ENCODE data around the gene SCRN1. TPM values are rescaled to one million over a fixed set of nuclear protein-coding genes. Genes with fewer than 3 reads are reported as not detected.

SCRN1 gene
- total RNA-seq, 6 experiments from 2014 or later = 137 to 168 (median 145) TPM

DNA sequence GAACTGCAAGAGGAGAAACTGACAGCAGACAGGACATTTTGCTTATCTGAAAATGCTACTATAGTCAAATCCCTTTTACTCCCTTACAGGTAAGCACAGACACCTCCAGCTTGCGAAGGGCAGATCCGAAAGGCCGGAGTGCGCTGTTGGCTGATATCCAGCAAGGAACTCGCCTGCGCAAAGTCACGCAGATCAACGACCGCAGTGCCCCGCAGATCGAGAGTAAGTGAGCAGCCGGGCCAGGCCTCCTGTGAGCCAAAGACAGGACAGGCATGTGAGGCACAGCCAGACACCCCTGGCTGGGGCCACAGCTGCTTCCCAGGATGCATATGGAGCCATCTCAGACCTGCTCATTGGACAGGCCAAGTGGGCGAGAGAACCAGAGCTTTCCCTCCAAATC, 113.9 kb downstream of the SCRN1 start:
- TF ChIP-seq CTCF (IDR thresholded peaks at IDR 0.05) = no peak
- peaks cover 16% of the 10 kb centered on the region for H3K4me1 Mint-ChIP-seq (ENCODE audit: low read depth)
- H3K36me3 Mint-ChIP-seq (ENCODE audit: low read depth) = no peaks in the 10 kb centered on the region
- H3K4me3 Mint-ChIP-seq = no peak overlapping the region
- H3K27ac Mint-ChIP-seq = no peak overlapping the region
- peaks cover 6% of the 10 kb centered on the region for H3K27me3 Mint-ChIP-seq (ENCODE audit: insufficient read depth)
- no peaks in the 10 kb centered on the region for H3K9me3 Mint-ChIP-seq
- no peak for DNase-seq

DNA sequence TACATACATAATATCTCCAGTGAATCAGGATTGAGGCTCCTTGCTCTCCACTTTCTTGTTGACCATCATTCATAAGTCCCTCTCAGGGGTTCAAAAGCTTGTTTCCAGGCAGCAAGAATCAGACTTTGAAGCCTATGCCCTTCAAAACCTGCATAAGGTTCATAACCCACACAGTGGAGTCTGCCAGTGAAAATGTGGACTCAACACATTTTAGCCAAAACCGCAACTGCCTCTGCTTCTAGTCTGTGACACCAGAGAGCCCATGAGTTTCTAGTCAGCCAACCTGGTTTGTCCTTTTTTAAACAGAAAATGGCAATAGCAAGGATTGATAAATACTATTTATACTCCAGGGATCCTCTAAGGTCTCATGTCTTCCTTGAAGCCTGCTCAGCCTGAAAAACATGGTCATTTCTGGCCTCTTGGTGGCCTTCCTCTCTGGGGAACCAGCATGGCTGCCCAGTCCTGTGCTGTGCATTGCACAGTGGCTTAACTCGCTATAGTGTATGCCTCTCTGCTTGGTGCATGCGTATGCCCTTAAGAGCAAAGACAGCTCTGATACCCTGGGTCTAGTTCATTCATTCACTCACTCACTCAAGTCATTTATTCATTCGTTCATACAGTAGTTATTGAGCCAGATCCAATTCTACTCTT, 115.8 kb downstream of the SCRN1 start:
- Mint-ChIP-seq H3K27ac (no peak overlapping the region), H3K36me3 (ENCODE audit: low read depth) (no peaks in the 10 kb centered on the region), H3K9me3 (no peaks in the 10 kb centered on the region), H3K4me1 (ENCODE audit: low read depth) (peaks cover 16% of the 10 kb centered on the region), H3K27me3 (ENCODE audit: insufficient read depth) (peaks cover 8% of the 10 kb centered on the region), H3K4me3 (no peak overlapping the region)
- no peak for DNase-seq
- no peak for TF ChIP-seq CTCF (IDR thresholded peaks at IDR 0.05)

GRCh38 chr7:29871787-29872398, 117.7 kb downstream of the SCRN1 start:
- Mint-ChIP-seq H3K36me3 (ENCODE audit: low read depth) (no peaks in the 10 kb centered on the region), H3K9me3 (no peaks in the 10 kb centered on the region), H3K27me3 (ENCODE audit: insufficient read depth) (peaks cover 8% of the 10 kb centered on the region), H3K27ac (peak overlapping the region; percentile 64), H3K4me1 (ENCODE audit: low read depth) (peaks cover 10% of the 10 kb centered on the region), H3K4me3 (no peak overlapping the region)
- DNase-seq = peak; percentile 72
- TF ChIP-seq CTCF (IDR thresholded peaks at IDR 0.05) = no peak

Other genes with a start within 250 kb of the SCRN1 start
- not detected for gene WIPF3, start 183.3 kb downstream of the SCRN1 start, total RNA-seq (2021; fragmentation: NEBNext Ultra II Directional; extraction: Animal tissue kit (Norgen Biotek cat#: 25700))
- gene FKBP14, start 36.9 kb upstream of the SCRN1 start, total RNA-seq (2021; fragmentation: NEBNext Ultra II Directional; extraction: Animal tissue kit (Norgen Biotek cat#: 25700)) = 10 to 100 TPM; 60.0 to 73.0 (median 64.4) TPM
- gene PLEKHA8, start 38.6 kb upstream of the SCRN1 start, total RNA-seq (2021; fragmentation: NEBNext Ultra II Directional; extraction: Animal tissue kit (Norgen Biotek cat#: 25700)) = 10 to 100 TPM in 2 of 6 experiments, 1 to 10 TPM in 4; 9.1 to 10.1 (median 9.6) TPM
- 1 to 10 TPM; 4.3 to 7.1 (median 5.9) TPM for gene MTURN, start 145.2 kb upstream of the SCRN1 start, total RNA-seq (2021; fragmentation: NEBNext Ultra II Directional; extraction: Animal tissue kit (Norgen Biotek cat#: 25700))